ENCODE results near the gene ETFB. TPM values are rescaled to one million over a fixed set of nuclear protein-coding genes. Genes with fewer than 3 reads are reported as not detected.

ETFB gene
- total RNA-seq, 1 experiment from 2014 or later, result 203 TPM

GRCh38 chr19:51331193-51331592, 35.0 kb downstream of the ETFB start:
- H3K27me3 Mint-ChIP-seq (ENCODE audit: unreplicated experiment), result peaks cover 23% of the 10 kb centered on the region
- BruUV-seq (replicated peaks), result no TSS peak
- DNase-seq, result no peak
- H3K9me3 Mint-ChIP-seq (ENCODE audit: low read depth, unreplicated experiment), result peaks cover 6% of the 10 kb centered on the region
- no peak overlapping the region for H3K27ac Mint-ChIP-seq (ENCODE audit: unreplicated experiment)
- peaks cover 4% of the 10 kb centered on the region for H3K36me3 Mint-ChIP-seq (ENCODE audit: insufficient read depth, unreplicated experiment)
- CTCF ChIA-PET, result no interaction called here
- peaks cover 8% of the 10 kb centered on the region for H3K4me1 Mint-ChIP-seq (ENCODE audit: low read depth, unreplicated experiment)
- intact Hi-C loops (cut with micrococcal nuclease; ENCODE audit: unreplicated experiment), result no loop called here
- TF ChIP-seq CTCF (IDR thresholded peaks at IDR 0.05; ENCODE audit: unreplicated experiment), result no peak
- H3K4me3 Mint-ChIP-seq (ENCODE audit: low read depth, unreplicated experiment), result no peak overlapping the region

- H3K9me3 Mint-ChIP-seq (ENCODE audit: low read depth, unreplicated experiment), result peaks cover 6% of the 10 kb centered on the region
- intact Hi-C loops (cut with micrococcal nuclease; ENCODE audit: unreplicated experiment), result no loop called here
- CTCF ChIA-PET, result no interaction called here
- DNase-seq, result no peak
- TF ChIP-seq CTCF (IDR thresholded peaks at IDR 0.05; ENCODE audit: unreplicated experiment), result no peak
- H3K4me3 Mint-ChIP-seq (ENCODE audit: low read depth, unreplicated experiment), result no peak overlapping the region
- peaks cover 4% of the 10 kb centered on the region for H3K36me3 Mint-ChIP-seq (ENCODE audit: insufficient read depth, unreplicated experiment)
- no peak overlapping the region for H3K27ac Mint-ChIP-seq (ENCODE audit: unreplicated experiment)
- H3K4me1 Mint-ChIP-seq (ENCODE audit: low read depth, unreplicated experiment), result peaks cover 8% of the 10 kb centered on the region
- H3K27me3 Mint-ChIP-seq (ENCODE audit: unreplicated experiment), result peaks cover 32% of the 10 kb centered on the region
- BruUV-seq (replicated peaks), result no TSS peak
Observed at GRCh38 chr19:51330366-51330765, 35.8 kb downstream of the ETFB start.

- no TSS peak for BruUV-seq (replicated peaks)
- Mint-ChIP-seq H3K4me3 (ENCODE audit: low read depth, unreplicated experiment) (no peak overlapping the region), H3K9me3 (ENCODE audit: low read depth, unreplicated experiment) (peaks cover 6% of the 10 kb centered on the region), H3K36me3 (ENCODE audit: insufficient read depth, unreplicated experiment) (peaks cover 4% of the 10 kb centered on the region), H3K4me1 (ENCODE audit: low read depth, unreplicated experiment) (peaks cover 8% of the 10 kb centered on the region), H3K27me3 (ENCODE audit: unreplicated experiment) (peaks cover 41% of the 10 kb centered on the region), H3K27ac (ENCODE audit: unreplicated experiment) (no peak overlapping the region)
- no peak for TF ChIP-seq CTCF (IDR thresholded peaks at IDR 0.05; ENCODE audit: unreplicated experiment)
- CTCF ChIA-PET, result no interaction called here
- DNase-seq, result no peak
- intact Hi-C loops (cut with micrococcal nuclease; ENCODE audit: unreplicated experiment), result no loop called here
Observed at GRCh38 chr19:51329411-51329810, 36.8 kb downstream of the ETFB start.

GRCh38 chr19:51327066-51328001, 38.9 kb downstream of the ETFB start:
- peak; percentile 29 for TF ChIP-seq CTCF (IDR thresholded peaks at IDR 0.05; ENCODE audit: unreplicated experiment)
- Mint-ChIP-seq H3K27ac (ENCODE audit: unreplicated experiment) (no peak overlapping the region), H3K27me3 (ENCODE audit: unreplicated experiment) (peaks cover 62% of the 10 kb centered on the region), H3K4me3 (ENCODE audit: low read depth, unreplicated experiment) (peak overlapping the region; percentile 69), H3K4me1 (ENCODE audit: low read depth, unreplicated experiment) (peaks cover 8% of the 10 kb centered on the region), H3K9me3 (ENCODE audit: low read depth, unreplicated experiment) (peaks cover 6% of the 10 kb centered on the region), H3K36me3 (ENCODE audit: insufficient read depth, unreplicated experiment) (peaks cover 4% of the 10 kb centered on the region)
- CTCF ChIA-PET, result interaction anchor here (0.6 to 0.8 kb wide), 3 partner anchors 9 to 230 kb away, joined by 3 to 5 read pairs (median 4); no protein-coding TSS in a partner anchor
- intact Hi-C loops (cut with micrococcal nuclease; ENCODE audit: unreplicated experiment), result no loop called here
- DNase-seq, result peak; percentile 70
- BruUV-seq (replicated peaks), result no TSS peak
